Activated CD8-positive, alpha-beta T cell treated with anti-CD3 and anti-CD28 coated beads for 36 hours (primary cell): ENCODE data around the gene CEP83. TPM values are rescaled to one million over a fixed set of nuclear protein-coding genes. Genes with fewer than 3 reads are reported as not detected.

Experiments
- ATAC-seq: fragments of 200-7000 bp; cut with Tn5 transposase; one replicate; pipeline ENCODE4 v1.10.0; 2021; ENCODE audit warnings: mild to moderate bottlenecking, moderate library complexity
- CTCF ChIA-PET: fragments of 350-600 bp; sonication (Branson Sonifier 250); formaldehyde crosslinking; loops from one replicate; lab custom pipeline; 2021; ENCODE audit warnings: antibody characterized with exemption; lab: Charles Lee
- POLR2A ChIA-PET: fragments of 350-600 bp; sonication (Branson Sonifier 250); formaldehyde crosslinking; loops from one replicate; lab custom pipeline; 2021; ENCODE audit warnings: antibody characterized with exemption; lab: Charles Lee
- DNase-seq: peaks from one replicate; pipeline ENCODE4 v3.0.0-alpha.2; 2020
- H3K27ac Mint-ChIP-seq: one replicate; pipeline ENCODE4 v1.8.0; 2021; ENCODE audit warnings: mild to moderate bottlenecking, mixed read lengths
- H3K27me3 Mint-ChIP-seq: one replicate; pipeline ENCODE4 v1.8.0; 2021; ENCODE audit warnings: mixed read lengths
- H3K36me3 Mint-ChIP-seq: one replicate; pipeline ENCODE4 v1.8.0; 2021; ENCODE audit warnings: low read depth, mixed read lengths
- H3K4me1 Mint-ChIP-seq: one replicate; pipeline ENCODE4 v1.8.0; 2021; ENCODE audit warnings: low read depth, mixed read lengths
- H3K4me3 Mint-ChIP-seq: one replicate; pipeline ENCODE4 v1.8.0; 2021; ENCODE audit warnings: mild to moderate bottlenecking, moderate library complexity, mixed read lengths
- H3K9me3 Mint-ChIP-seq: one replicate; pipeline ENCODE4 v1.8.0; 2021; ENCODE audit warnings: mixed read lengths
- CTCF ChIP-seq: fragments of 200-600 bp; IDR thresholded peaks from one replicate; pipeline ENCODE4 v1.8.0; 2022; ENCODE audit warnings: antibody characterized with exemption, mild to moderate bottlenecking
- intact Hi-C: fragments of 100-400 bp; cut with micrococcal nuclease; formaldehyde crosslinking; loops from one replicate; pipeline ENCODE4 v1.10.0; 2022
- total RNA-seq, 2 experiments: library from RNA; stranded (reverse); gene quantifications; one replicate each; pipeline ENCODE4 v1.2.3, GENCODE V29; 2021

CEP83 gene
- total RNA-seq, 2 experiments from 2014 or later = 23.5 to 26.5 TPM

- peaks cover 2% of the 10 kb centered on the region for H3K9me3 Mint-ChIP-seq
- intact Hi-C loops = no loop called here
- CTCF ChIA-PET = no interaction called here
- H3K4me3 Mint-ChIP-seq = no peak overlapping the region
- TF ChIP-seq CTCF = no peak
- no peak overlapping the region for H3K27ac Mint-ChIP-seq
- ATAC-seq (no peak), DNase-seq (no peak)
- no peaks in the 10 kb centered on the region for H3K36me3 Mint-ChIP-seq
- H3K4me1 Mint-ChIP-seq = peaks cover 2% of the 10 kb centered on the region
- POLR2A ChIA-PET = no interaction called here
- H3K27me3 Mint-ChIP-seq = no peaks in the 10 kb centered on the region
Measured at GRCh38 chr12:94503619-94504018, 44.0 kb upstream of the CEP83 start.

- no peak for DNase-seq
- POLR2A ChIA-PET = no interaction called here
- no peak overlapping the region for H3K27ac Mint-ChIP-seq
- CTCF ChIA-PET = no interaction called here
- no peaks in the 10 kb centered on the region for H3K36me3 Mint-ChIP-seq
- ATAC-seq = no peak
- peaks cover 2% of the 10 kb centered on the region for H3K27me3 Mint-ChIP-seq
- intact Hi-C loops = no loop called here
- peaks cover 10% of the 10 kb centered on the region for H3K9me3 Mint-ChIP-seq
- no peak overlapping the region for H3K4me3 Mint-ChIP-seq
- peaks cover 2% of the 10 kb centered on the region for H3K4me1 Mint-ChIP-seq
- TF ChIP-seq CTCF = no peak
Measured at GRCh38 chr12:94500831-94501567, 41.3 kb upstream of the CEP83 start.

GRCh38 chr12:94498698-94499097 is 39.0 kb upstream of the CEP83 start:
- intact Hi-C loops = no loop called here
- ChIA-PET CTCF (no interaction called here), POLR2A (no interaction called here)
- ATAC-seq (no peak), DNase-seq (no peak)
- no peak overlapping the region for H3K27ac Mint-ChIP-seq
- no peaks in the 10 kb centered on the region for H3K36me3 Mint-ChIP-seq
- TF ChIP-seq CTCF = no peak
- peaks cover 2% of the 10 kb centered on the region for H3K27me3 Mint-ChIP-seq
- H3K9me3 Mint-ChIP-seq = peaks cover 10% of the 10 kb centered on the region
- H3K4me3 Mint-ChIP-seq = no peak overlapping the region
- peaks cover 2% of the 10 kb centered on the region for H3K4me1 Mint-ChIP-seq

- intact Hi-C loops = no loop called here
- TF ChIP-seq CTCF = no peak
- CTCF ChIA-PET = no interaction called here
- POLR2A ChIA-PET = no interaction called here
- Mint-ChIP-seq H3K9me3 (peaks cover 10% of the 10 kb centered on the region), H3K4me3 (no peak overlapping the region), H3K27ac (no peak overlapping the region), H3K36me3 (no peaks in the 10 kb centered on the region), H3K27me3 (peaks cover 4% of the 10 kb centered on the region), H3K4me1 (peaks cover 2% of the 10 kb centered on the region)
- ATAC-seq (no peak), DNase-seq (no peak)
Measured at GRCh38 chr12:94498073-94498472, 38.4 kb upstream of the CEP83 start.

- Mint-ChIP-seq H3K4me1 (no peaks in the 10 kb centered on the region), H3K4me3 (no peak overlapping the region), H3K36me3 (no peaks in the 10 kb centered on the region), H3K27ac (no peak overlapping the region), H3K9me3 (peaks cover 8% of the 10 kb centered on the region), H3K27me3 (peaks cover 4% of the 10 kb centered on the region)
- CTCF ChIA-PET = interaction anchor here (0.8 to 0.9 kb wide), 2 partner anchors 14 to 154 kb away, joined by 3 read pairs; no protein-coding TSS in a partner anchor
- TF ChIP-seq CTCF = no peak
- DNase-seq (no peak), ATAC-seq (no peak)
- intact Hi-C loops = no loop called here
- POLR2A ChIA-PET = interaction anchor here (1.0 kb wide), 1 partner anchor 314 kb away, joined by 5 read pairs; no protein-coding TSS in a partner anchor
Measured at GRCh38 chr12:94495445-94496115, 35.9 kb upstream of the CEP83 start.
